Measurements from ENCODE around the gene ZNF688.

The ZNF688 gene

GRCh38 chr16:30574678-30575077 is 3.2 kb upstream of the ZNF688 start:
- H3K36me3 ChIP-seq (ENCODE audit: insufficient read depth, low read length): no peaks in the 10 kb centered on the region
- no peak overlapping the region for H3K9ac ChIP-seq (ENCODE audit: insufficient read length)
- DNase-seq (ENCODE audit: low read depth, low spot score): no peak
- TF ChIP-seq POLR2AphosphoS5 (IDR thresholded peaks at IDR 0.05; ENCODE audit: borderline replicate concordance, low read depth, low read length) (no peak), EZH2 (IDR thresholded peaks at IDR 0.05) (no peak), FOXP2 (optimal IDR thresholded peaks at IDR 0.05; ENCODE audit: control extremely low read depth, extremely low read length, insufficient read depth) (no peak)
- no peak overlapping the region for H3K4me3 ChIP-seq
- H3K9me3 ChIP-seq (ENCODE audit: low read depth, low read length): no peaks in the 10 kb centered on the region
- H3K27ac ChIP-seq: no peak overlapping the region

GRCh38 chr16:30570636-30571444 is 674 bp downstream of the ZNF688 start:
- Histone ChIP-seq H3K9ac (ENCODE audit: insufficient read length) (no peak overlapping the region), H3K36me3 (ENCODE audit: insufficient read depth, low read length) (no peaks in the 10 kb centered on the region), H3K4me3 (no peak overlapping the region), H3K9me3 (ENCODE audit: low read depth, low read length) (no peaks in the 10 kb centered on the region), H3K27ac (no peak overlapping the region)
- TF ChIP-seq EZH2 (IDR thresholded peaks at IDR 0.05): no peak
- no peak for TF ChIP-seq POLR2AphosphoS5 (IDR thresholded peaks at IDR 0.05; ENCODE audit: borderline replicate concordance, low read depth, low read length)
- TF ChIP-seq FOXP2 (optimal IDR thresholded peaks at IDR 0.05; ENCODE audit: control extremely low read depth, extremely low read length, insufficient read depth): no peak
- no peak for DNase-seq (ENCODE audit: low read depth, low spot score)

GRCh38 chr16:30569746-30570635 is 1.5 kb downstream of the ZNF688 start:
- Histone ChIP-seq H3K27ac (no peak overlapping the region), H3K36me3 (ENCODE audit: insufficient read depth, low read length) (no peaks in the 10 kb centered on the region), H3K9me3 (ENCODE audit: low read depth, low read length) (no peaks in the 10 kb centered on the region), H3K4me3 (no peak overlapping the region), H3K9ac (ENCODE audit: insufficient read length) (no peak overlapping the region)
- no peak for DNase-seq (ENCODE audit: low read depth, low spot score)
- TF ChIP-seq FOXP2 (optimal IDR thresholded peaks at IDR 0.05; ENCODE audit: control extremely low read depth, extremely low read length, insufficient read depth) (no peak), POLR2AphosphoS5 (IDR thresholded peaks at IDR 0.05; ENCODE audit: borderline replicate concordance, low read depth, low read length) (no peak)

- no peak for DNase-seq (ENCODE audit: low read depth, low spot score)
- Histone ChIP-seq H3K4me3 (no peak overlapping the region), H3K27ac (no peak overlapping the region), H3K9ac (ENCODE audit: insufficient read length) (no peak overlapping the region), H3K9me3 (ENCODE audit: low read depth, low read length) (no peaks in the 10 kb centered on the region), H3K36me3 (ENCODE audit: insufficient read depth, low read length) (no peaks in the 10 kb centered on the region)
- TF ChIP-seq FOXP2 (optimal IDR thresholded peaks at IDR 0.05; ENCODE audit: control extremely low read depth, extremely low read length, insufficient read depth) (no peak), EZH2 (IDR thresholded peaks at IDR 0.05) (no peak), POLR2AphosphoS5 (IDR thresholded peaks at IDR 0.05; ENCODE audit: borderline replicate concordance, low read depth, low read length) (no peak)
Measured at GRCh38 chr16:30569281-30569680, 2.2 kb downstream of the ZNF688 start.

GRCh38 chr16:30567991-30568638 is 3.4 kb downstream of the ZNF688 start:
- peak; percentile 69 for DNase-seq (ENCODE audit: low read depth, low spot score)
- H3K27ac ChIP-seq: peak overlapping the region; percentile 46; the same call in 1 of the 2 replicates
- no peaks in the 10 kb centered on the region for H3K36me3 ChIP-seq (ENCODE audit: insufficient read depth, low read length)
- H3K4me3 ChIP-seq: peak overlapping the region; percentile 17; the same call in 1 of the 2 replicates
- no peak overlapping the region for H3K9ac ChIP-seq (ENCODE audit: insufficient read length)
- TF ChIP-seq FOXP2 (optimal IDR thresholded peaks at IDR 0.05; ENCODE audit: control extremely low read depth, extremely low read length, insufficient read depth) (no peak), POLR2AphosphoS5 (IDR thresholded peaks at IDR 0.05; ENCODE audit: borderline replicate concordance, low read depth, low read length) (no peak), EZH2 (IDR thresholded peaks at IDR 0.05) (no peak)
- H3K9me3 ChIP-seq (ENCODE audit: low read depth, low read length): no peaks in the 10 kb centered on the region

- TF ChIP-seq FOXP2 (optimal IDR thresholded peaks at IDR 0.05; ENCODE audit: control extremely low read depth, extremely low read length, insufficient read depth) (no peak), EZH2 (IDR thresholded peaks at IDR 0.05) (no peak), POLR2AphosphoS5 (IDR thresholded peaks at IDR 0.05; ENCODE audit: borderline replicate concordance, low read depth, low read length) (no peak)
- no peak overlapping the region for H3K9ac ChIP-seq (ENCODE audit: insufficient read length)
- H3K27ac ChIP-seq: no peak overlapping the region
- H3K36me3 ChIP-seq (ENCODE audit: insufficient read depth, low read length): no peaks in the 10 kb centered on the region
- no peak for DNase-seq (ENCODE audit: low read depth, low spot score)
- H3K4me3 ChIP-seq: 0 out of 2 replicates have a peak overlapping the region, but pooled peaks have one; percentile 17
- no peaks in the 10 kb centered on the region for H3K9me3 ChIP-seq (ENCODE audit: low read depth, low read length)
Measured at GRCh38 chr16:30567160-30567990, 4.1 kb downstream of the ZNF688 start.

GRCh38 chr16:30566531-30566930 is 5.0 kb downstream of the ZNF688 start:
- Histone ChIP-seq H3K4me3 (no peak overlapping the region), H3K9me3 (ENCODE audit: low read depth, low read length) (no peaks in the 10 kb centered on the region), H3K9ac (ENCODE audit: insufficient read length) (no peak overlapping the region), H3K36me3 (ENCODE audit: insufficient read depth, low read length) (no peaks in the 10 kb centered on the region), H3K27ac (no peak overlapping the region)
- TF ChIP-seq FOXP2 (optimal IDR thresholded peaks at IDR 0.05; ENCODE audit: control extremely low read depth, extremely low read length, insufficient read depth) (no peak), POLR2AphosphoS5 (IDR thresholded peaks at IDR 0.05; ENCODE audit: borderline replicate concordance, low read depth, low read length) (no peak), EZH2 (IDR thresholded peaks at IDR 0.05) (no peak)
- no peak for DNase-seq (ENCODE audit: low read depth, low spot score)

Data from SK-N-MC (cell line).